Lung (tissue), 12 donors: ENCODE data around the gene KYAT1. TPM values are rescaled to one million over a fixed set of nuclear protein-coding genes. Genes with fewer than 3 reads are reported as not detected.

Source experiments
- ATAC-seq: fragments of 200-7000 bp; cut with Tn5 transposase; one replicate; pipeline ENCODE4 v1.9.1; 2020; ENCODE audit warnings: moderate number of reproducible peaks; ENCODE audit not compliant: insufficient read depth, low FRiP score
- DNase-seq, 3 donors: peaks; one replicate each; pipeline ENCODE4 v3.0.0-alpha.2; 2013 to 2017
- H3K27ac ChIP-seq, 2 donors: one replicate each; pipeline ENCODE4 v1.5.1; 2013; ENCODE audit warnings: mild to moderate bottlenecking in 2 of 2, moderate library complexity in 2 of 2, control low read depth in 1 of 2, inconsistent platforms in 1 of 2, low read depth in 1 of 2, low read length in 1 of 2
- H3K27me3 ChIP-seq, 3 donors: one replicate each; pipeline ENCODE4 v1.5.1; 2013; ENCODE audit warnings: low read length in 2 of 3; ENCODE audit not compliant: control insufficient read depth in 3 of 3, insufficient read depth in 3 of 3
- H3K36me3 ChIP-seq, 4 donors: one replicate each; pipeline ENCODE4 v1.5.1; 2013; ENCODE audit warnings: low read length in 4 of 4, mild to moderate bottlenecking in 1 of 4, moderate library complexity in 1 of 4; ENCODE audit not compliant: control insufficient read depth in 4 of 4, insufficient read depth in 4 of 4
- H3K4me1 ChIP-seq, 5 donors: one replicate each; pipeline ENCODE4 v1.5.1; 2013; ENCODE audit warnings: low read length in 5 of 5, mild to moderate bottlenecking in 2 of 5, moderate library complexity in 1 of 5; ENCODE audit not compliant: control insufficient read depth in 5 of 5, insufficient read depth in 5 of 5
- H3K4me3 ChIP-seq: one replicate; pipeline ENCODE4 v1.5.1; 2013; ENCODE audit warnings: mild to moderate bottlenecking, control low read depth, moderate library complexity
- H3K9ac ChIP-seq, 2 donors: one replicate each; pipeline ENCODE4 v1.5.1; 2013; ENCODE audit warnings: low read length in 2 of 2, control low read depth in 1 of 2; ENCODE audit not compliant: insufficient read depth in 1 of 2
- H3K9me3 ChIP-seq, 4 donors: one replicate each; pipeline ENCODE4 v1.5.1; 2013; ENCODE audit warnings: low read length in 3 of 4, mild to moderate bottlenecking in 1 of 4, moderate library complexity in 1 of 4; ENCODE audit not compliant: control insufficient read depth in 4 of 4, insufficient read depth in 3 of 4
- WGBS, 2 donors: extraction: QIAGEN DNeasy Blood & Tissue Kit; methylation state at CpG; one replicate each; pipeline ENCODE4 v1.1.7; 2013; 5-methylcytosine and 5-hydroxymethylcytosine counted together
- polyA plus RNA-seq, 2 donors: library from polyadenylated mRNA; stranded (reverse); fragments of 200-250 nt; gene quantifications; one replicate each; pipeline ENCODE4 v1.2.1, GENCODE V29; 2013
- total RNA-seq, 2 donors: library from RNA; depleted of rRNA in 1 of 2; stranded (reverse); fragments of >200 nt in 1 of 2; gene quantifications; one replicate each; pipeline ENCODE4 v1.2.1, GENCODE V29; 2014 to 2021
- TF ChIP-seq, protein P1 (sequence below): IDR thresholded peaks from 2 replicates; pipeline ENCODE4 v1.5.1; 2012; ENCODE audit warnings: mild to moderate bottlenecking; ENCODE audit errors: control extremely low read depth, extremely low read depth
- donor health status: control.
- donor health status: control.
- donor health status: Bipolar disorder and iron deficiency.
- donor health status: healthy.
- donor health status: DM: yes; HTN: yes; CAD: no.

KYAT1 gene
- total and polyA plus RNA-seq, 4 donors = 4.5 to 7.7 (median 4.8) TPM

DNA sequence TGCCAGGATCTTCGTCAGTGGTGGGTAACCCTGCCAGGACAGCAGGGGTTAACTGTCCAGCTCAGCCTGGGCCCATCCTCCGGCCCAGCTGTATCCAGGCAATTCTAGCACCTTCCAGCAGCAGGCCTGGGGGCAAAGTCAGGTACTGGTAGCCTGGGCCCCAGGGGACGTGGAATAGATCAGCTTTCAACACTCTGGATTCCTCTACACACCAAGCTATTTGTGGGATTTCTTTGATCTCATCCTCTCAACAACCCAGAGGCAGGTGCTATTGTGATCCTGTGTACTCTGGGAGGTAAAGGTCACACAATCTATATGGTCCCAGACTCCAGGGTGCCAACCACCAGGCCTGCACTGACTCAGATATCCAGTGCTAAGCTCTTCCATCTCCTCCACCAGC lies 43.4 kb downstream of the KYAT1 start:
- Histone ChIP-seq H3K4me1 (no peaks in the 10 kb centered on the region), H3K9me3 (no peaks in the 10 kb centered on the region), H3K4me3 (no peak overlapping the region), H3K27me3 (no peaks in the 10 kb centered on the region), H3K36me3 (peaks cover 0 to 9% (median 0%) of the 10 kb centered on the region in 4 donors), H3K27ac (no peak overlapping the region), H3K9ac (no peak overlapping the region)
- TF ChIP-seq, protein P1, sequence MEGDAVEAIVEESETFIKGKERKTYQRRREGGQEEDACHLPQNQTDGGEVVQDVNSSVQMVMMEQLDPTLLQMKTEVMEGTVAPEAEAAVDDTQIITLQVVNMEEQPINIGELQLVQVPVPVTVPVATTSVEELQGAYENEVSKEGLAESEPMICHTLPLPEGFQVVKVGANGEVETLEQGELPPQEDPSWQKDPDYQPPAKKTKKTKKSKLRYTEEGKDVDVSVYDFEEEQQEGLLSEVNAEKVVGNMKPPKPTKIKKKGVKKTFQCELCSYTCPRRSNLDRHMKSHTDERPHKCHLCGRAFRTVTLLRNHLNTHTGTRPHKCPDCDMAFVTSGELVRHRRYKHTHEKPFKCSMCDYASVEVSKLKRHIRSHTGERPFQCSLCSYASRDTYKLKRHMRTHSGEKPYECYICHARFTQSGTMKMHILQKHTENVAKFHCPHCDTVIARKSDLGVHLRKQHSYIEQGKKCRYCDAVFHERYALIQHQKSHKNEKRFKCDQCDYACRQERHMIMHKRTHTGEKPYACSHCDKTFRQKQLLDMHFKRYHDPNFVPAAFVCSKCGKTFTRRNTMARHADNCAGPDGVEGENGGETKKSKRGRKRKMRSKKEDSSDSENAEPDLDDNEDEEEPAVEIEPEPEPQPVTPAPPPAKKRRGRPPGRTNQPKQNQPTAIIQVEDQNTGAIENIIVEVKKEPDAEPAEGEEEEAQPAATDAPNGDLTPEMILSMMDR = no peak
- ATAC-seq (no peak), DNase-seq (no peak)
- WGBS, 2 donors = 89 to 93% methylated on average over 3 of the region's 3 CpGs

DNA sequence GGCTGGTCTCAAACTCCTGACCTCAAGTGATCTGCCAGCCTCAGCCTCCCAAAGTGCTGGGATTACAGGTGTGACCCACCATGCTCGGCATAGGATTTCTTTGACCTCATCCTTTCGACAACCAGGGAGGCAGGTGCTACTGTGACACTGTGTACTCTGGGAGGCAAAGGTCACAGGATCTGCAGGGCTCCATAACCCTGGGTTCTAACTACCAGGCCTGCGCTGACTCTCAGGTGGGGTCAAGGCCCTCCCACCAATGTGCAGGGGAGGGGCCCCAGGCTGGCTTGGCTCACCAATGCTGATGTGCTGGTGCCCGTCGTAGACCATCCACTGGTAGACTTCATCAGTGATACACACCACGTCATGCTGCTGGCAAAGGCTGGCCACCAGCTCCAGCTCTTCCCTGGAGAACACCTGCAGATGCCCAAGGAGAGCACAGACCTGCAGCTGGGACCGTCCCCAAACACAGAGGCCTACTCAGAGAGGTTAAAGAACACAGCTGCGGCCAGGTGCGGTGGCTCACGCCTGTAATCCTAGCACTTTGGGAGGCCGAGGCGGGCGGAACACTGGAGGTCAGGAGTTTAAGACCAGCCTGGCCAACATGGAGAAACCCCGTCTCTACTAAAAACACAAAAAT lies 45.1 kb downstream of the KYAT1 start:
- Histone ChIP-seq H3K27me3 (no peaks in the 10 kb centered on the region), H3K9me3 (no peaks in the 10 kb centered on the region), H3K36me3 (peaks cover 0 to 9% (median 0%) of the 10 kb centered on the region in 4 donors), H3K9ac (no peak overlapping the region), H3K27ac (no peak overlapping the region), H3K4me1 (no peaks in the 10 kb centered on the region), H3K4me3 (no peak overlapping the region)
- ATAC-seq (no peak), DNase-seq (no peak)
- TF ChIP-seq, protein P1 = no peak
- WGBS, 2 donors = 90 to 95% methylated on average over 14 of the region's 14 CpGs

DNA sequence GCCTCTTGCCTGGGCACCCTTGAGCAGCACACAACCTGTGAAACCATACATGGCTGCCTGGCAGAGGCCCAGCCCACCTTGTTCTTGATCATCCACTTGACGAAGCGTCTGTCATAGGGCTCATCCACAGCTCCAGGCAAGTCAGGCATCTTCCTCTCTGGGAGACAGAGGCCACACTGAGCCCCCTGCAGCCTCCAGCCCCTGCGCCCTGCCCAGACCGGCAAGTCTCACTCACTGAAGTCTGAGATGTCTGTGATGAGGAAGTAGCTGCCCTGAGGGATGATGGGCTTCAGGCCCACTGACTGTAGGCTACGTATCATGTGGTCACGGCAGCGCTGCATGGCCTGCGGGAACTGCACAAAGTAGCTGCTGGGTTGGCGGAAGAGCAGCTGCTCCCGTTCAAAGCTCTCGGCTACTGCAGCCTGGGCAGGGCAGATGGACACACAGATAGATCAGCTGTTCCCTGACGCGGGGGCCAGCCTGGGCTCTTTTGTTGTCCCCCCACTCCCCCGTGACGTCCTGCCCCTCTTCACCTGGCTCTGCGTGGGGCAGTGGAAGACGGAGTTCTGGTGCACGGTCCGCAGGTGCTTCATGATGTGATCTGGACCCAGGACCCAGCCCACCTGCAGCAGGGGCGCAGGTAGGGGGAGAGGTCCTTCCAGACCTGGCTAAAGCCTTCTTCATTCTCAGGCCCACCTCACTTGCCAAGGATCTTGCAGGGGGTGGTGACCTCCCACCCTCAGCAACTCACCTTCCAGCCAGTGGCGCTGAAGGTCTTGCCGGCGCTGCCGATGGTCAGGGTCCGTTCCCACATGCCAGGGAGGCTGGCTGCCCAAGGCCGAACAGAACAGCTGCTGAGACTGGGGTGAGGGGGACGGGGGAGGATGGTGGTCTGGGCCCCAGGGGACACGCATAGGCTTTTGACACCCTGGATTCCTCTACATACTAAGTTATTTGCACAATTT lies 46.2 kb downstream of the KYAT1 start:
- Histone ChIP-seq H3K4me3 (no peak overlapping the region), H3K9me3 (no peaks in the 10 kb centered on the region), H3K27ac (no peak overlapping the region), H3K4me1 (no peaks in the 10 kb centered on the region), H3K27me3 (no peaks in the 10 kb centered on the region), H3K36me3 (peaks cover 0 to 9% (median 0%) of the 10 kb centered on the region in 4 donors), H3K9ac (no peak overlapping the region)
- no peak for DNase-seq
- 95% methylated on average over 28 of the region's 28 CpGs for WGBS, 2 donors
- TF ChIP-seq, protein P1 = no peak
- ATAC-seq = no peak
